Measurements from ENCODE around the gene COL18A1.
"Not testable (repeated sequence)": the region's sequence is repeated elsewhere in the genome, so short reads cannot be mapped to it uniquely, and the experiment has no call there.

- not testable (repeated sequence) for TF ChIP-seq CTCF, POLR2A (IDR thresholded peaks at IDR 0.05)
Observed at GRCh38 chr21:45369018-45369417, 35.9 kb upstream of the COL18A1 start.
